ENCODE data around the gene RNU11. TPM values are rescaled to one million over a fixed set of nuclear protein-coding genes. Genes with fewer than 3 reads are reported as not detected.
"Not testable (repeated sequence)": the region's sequence is repeated elsewhere in the genome, so short reads cannot be mapped to it uniquely, and the experiment has no call there.

The RNU11 gene
- total and polyA plus RNA-seq, 12 donors, result not detected

GRCh38 chr1:28671254-28671780 lies 22.9 kb downstream of the RNU11 start:
- Histone ChIP-seq H3K27me3 (no peaks in the 10 kb centered on the region), H3K27ac (no peak overlapping the region), H3K4me1 (peaks cover 5 to 35% (median 18%) of the 10 kb centered on the region in 9 donors), H3K36me3 (no peaks in the 10 kb centered on the region), H3K9me3 (no peaks in the 10 kb centered on the region), H3K4me3 (no peak overlapping the region)
- intact Hi-C loops (cut with DNase I), result no loop called here
- ATAC-seq, result no peak
- no peak for TF ChIP-seq CTCF (IDR thresholded peaks at IDR 0.05)
- WGBS, 2 donors, result 94 to 97% methylated on average over 20 of the region's 20 CpGs
- DNase-seq, result no peak

- H3K36me3 ChIP-seq; H3K9me3 ChIP-seq; H3K27ac ChIP-seq; DNase-seq; H3K4me3 ChIP-seq; H3K27me3 ChIP-seq; intact Hi-C loops (cut with DNase I); ATAC-seq: not testable (repeated sequence)
- 96 to 97% methylated on average over 15 of the region's 15 CpGs for WGBS, 2 donors
- H3K4me1 ChIP-seq, result peaks cover 3 to 29% (median 14%) of the 10 kb centered on the region in 9 donors
Measured at GRCh38 chr1:28672971-28673370, 24.6 kb downstream of the RNU11 start.

GRCh38 chr1:28675924-28676257 lies 27.5 kb downstream of the RNU11 start:
- peaks cover 0 to 9% (median 0%) of the 10 kb centered on the region in 9 donors for H3K4me1 ChIP-seq
- intact Hi-C loops (cut with DNase I), result no loop called here
- no peak for TF ChIP-seq CTCF (IDR thresholded peaks at IDR 0.05)
- no peaks in the 10 kb centered on the region for H3K27me3 ChIP-seq
- no peaks in the 10 kb centered on the region for H3K9me3 ChIP-seq
- DNase-seq (no peak), ATAC-seq (no peak)
- H3K27ac ChIP-seq, result peak overlapping the region in 1 of 10 donors; percentile 44
- H3K36me3 ChIP-seq, result peaks cover 0 to 7% (median 0%) of the 10 kb centered on the region in 9 donors
- H3K4me3 ChIP-seq, result no peak overlapping the region

- TF ChIP-seq CTCF (IDR thresholded peaks at IDR 0.05), result no peak
- H3K27ac ChIP-seq, result no peak overlapping the region
- H3K4me3 ChIP-seq, result no peak overlapping the region
- H3K36me3 ChIP-seq, result peaks cover 0 to 48% (median 6%) of the 10 kb centered on the region in 9 donors
- DNase-seq (no peak), ATAC-seq (no peak)
- WGBS, 2 donors, result 97 to 98% methylated on average over 4 of the region's 4 CpGs
- H3K9me3 ChIP-seq, result no peaks in the 10 kb centered on the region
- intact Hi-C loops (cut with DNase I), result no loop called here
- H3K27me3 ChIP-seq, result no peaks in the 10 kb centered on the region
- peaks cover 0 to 8% (median 0%) of the 10 kb centered on the region in 9 donors for H3K4me1 ChIP-seq
Measured at GRCh38 chr1:28680151-28680550, 31.8 kb downstream of the RNU11 start.

GRCh38 chr1:28682840-28683239 lies 34.4 kb downstream of the RNU11 start:
- Histone ChIP-seq H3K4me3 (no peak overlapping the region), H3K27ac (no peak overlapping the region), H3K36me3 (peaks cover 0 to 64% (median 6%) of the 10 kb centered on the region in 9 donors), H3K9me3 (no peaks in the 10 kb centered on the region), H3K4me1 (no peaks in the 10 kb centered on the region), H3K27me3 (no peaks in the 10 kb centered on the region)
- 89 to 91% methylated on average over 6 of the region's 6 CpGs for WGBS, 2 donors
- TF ChIP-seq CTCF (IDR thresholded peaks at IDR 0.05), result no peak
- no peak for DNase-seq
- intact Hi-C loops (cut with DNase I), result no loop called here
- no peak for ATAC-seq
